Measurements from ENCODE around the gene GGTA1. TPM values are rescaled to one million over a fixed set of nuclear protein-coding genes. Genes with fewer than 3 reads are reported as not detected.

GGTA1 gene
- total RNA-seq, 1 donor from 2014 or later, result not detected

GRCh38 chr9:121427899-121428298, 71.7 kb downstream of the GGTA1 start:
- H3K36me3 Mint-ChIP-seq (ENCODE audit: low read depth), result peaks cover 8% of the 10 kb centered on the region
- peaks cover 2% of the 10 kb centered on the region for H3K27me3 Mint-ChIP-seq (ENCODE audit: low read depth)
- DNase-seq (ENCODE audit: low read depth, low spot score), result no peak
- no peak overlapping the region for H3K4me3 Mint-ChIP-seq
- no peak overlapping the region for H3K27ac Mint-ChIP-seq (ENCODE audit: unreplicated experiment)
- no peak for TF ChIP-seq CTCF (conservative IDR thresholded peaks at IDR 0.05)
- H3K9me3 Mint-ChIP-seq, result peaks cover 11% of the 10 kb centered on the region
- H3K4me1 Mint-ChIP-seq, result no peaks in the 10 kb centered on the region

GRCh38 chr9:121424024-121424432, 75.6 kb downstream of the GGTA1 start:
- Mint-ChIP-seq H3K27ac (ENCODE audit: unreplicated experiment) (no peak overlapping the region), H3K36me3 (ENCODE audit: low read depth) (peaks cover 8% of the 10 kb centered on the region), H3K4me1 (no peaks in the 10 kb centered on the region), H3K9me3 (peaks cover 11% of the 10 kb centered on the region), H3K4me3 (no peak overlapping the region), H3K27me3 (ENCODE audit: low read depth) (peaks cover 2% of the 10 kb centered on the region)
- DNase-seq (ENCODE audit: low read depth, low spot score), result no peak
- TF ChIP-seq CTCF (conservative IDR thresholded peaks at IDR 0.05), result no peak

DNA sequence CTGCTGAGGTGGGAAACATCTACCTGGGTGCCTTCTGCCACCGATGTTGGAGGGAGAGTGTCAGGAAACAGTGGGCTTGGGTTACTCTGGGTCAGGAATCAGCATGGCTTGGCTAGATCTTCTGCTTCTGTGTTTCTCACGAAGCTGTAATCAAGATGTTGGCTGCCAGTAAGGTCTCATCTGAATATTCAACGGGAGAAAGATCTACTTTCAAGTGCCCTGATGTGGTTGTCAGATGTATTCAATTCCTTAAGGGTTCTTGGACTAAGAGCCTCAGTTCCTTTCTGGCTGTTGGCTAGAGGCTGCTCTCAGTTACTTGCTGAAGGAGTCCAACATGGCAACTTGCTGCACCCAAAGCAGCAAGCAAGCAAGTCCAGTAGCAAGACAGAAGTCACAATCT, 87.7 kb downstream of the GGTA1 start:
- no peak for TF ChIP-seq CTCF (conservative IDR thresholded peaks at IDR 0.05)
- no peaks in the 10 kb centered on the region for H3K9me3 Mint-ChIP-seq
- peaks cover 4% of the 10 kb centered on the region for H3K4me1 Mint-ChIP-seq
- no peaks in the 10 kb centered on the region for H3K36me3 Mint-ChIP-seq (ENCODE audit: low read depth)
- H3K27me3 Mint-ChIP-seq (ENCODE audit: low read depth), result peaks cover 12% of the 10 kb centered on the region
- H3K27ac Mint-ChIP-seq (ENCODE audit: unreplicated experiment), result no peak overlapping the region
- H3K4me3 Mint-ChIP-seq, result no peak overlapping the region
- no peak for DNase-seq (ENCODE audit: low read depth, low spot score)

GRCh38 chr9:121405899-121406298, 93.7 kb downstream of the GGTA1 start:
- Mint-ChIP-seq H3K4me3 (no peak overlapping the region), H3K4me1 (peaks cover 6% of the 10 kb centered on the region), H3K9me3 (peaks cover 3% of the 10 kb centered on the region), H3K27me3 (ENCODE audit: low read depth) (peaks cover 14% of the 10 kb centered on the region), H3K36me3 (ENCODE audit: low read depth) (peaks cover 3% of the 10 kb centered on the region), H3K27ac (ENCODE audit: unreplicated experiment) (no peak overlapping the region)
- DNase-seq (ENCODE audit: low read depth, low spot score), result no peak
- TF ChIP-seq CTCF (conservative IDR thresholded peaks at IDR 0.05), result no peak

Other genes starting within 250 kb of the GGTA1 start
- 77.2 and 84.7 TPM in 2 replicates for gene GSN, start 231.7 kb downstream of the GGTA1 start, total RNA-seq
- gene STOM, start 129.6 kb downstream of the GGTA1 start, total RNA-seq, result 8.9 and 9.9 TPM in 2 replicates
- gene DAB2IP, start 151.8 kb upstream of the GGTA1 start, total RNA-seq, result 46.4 and 48.3 TPM in 2 replicates